ENCODE data around the gene MACF1.
"Not testable (repeated sequence)": the region's sequence is repeated elsewhere in the genome, so short reads cannot be mapped to it uniquely, and the experiment has no call there.

MACF1 gene, protein sequence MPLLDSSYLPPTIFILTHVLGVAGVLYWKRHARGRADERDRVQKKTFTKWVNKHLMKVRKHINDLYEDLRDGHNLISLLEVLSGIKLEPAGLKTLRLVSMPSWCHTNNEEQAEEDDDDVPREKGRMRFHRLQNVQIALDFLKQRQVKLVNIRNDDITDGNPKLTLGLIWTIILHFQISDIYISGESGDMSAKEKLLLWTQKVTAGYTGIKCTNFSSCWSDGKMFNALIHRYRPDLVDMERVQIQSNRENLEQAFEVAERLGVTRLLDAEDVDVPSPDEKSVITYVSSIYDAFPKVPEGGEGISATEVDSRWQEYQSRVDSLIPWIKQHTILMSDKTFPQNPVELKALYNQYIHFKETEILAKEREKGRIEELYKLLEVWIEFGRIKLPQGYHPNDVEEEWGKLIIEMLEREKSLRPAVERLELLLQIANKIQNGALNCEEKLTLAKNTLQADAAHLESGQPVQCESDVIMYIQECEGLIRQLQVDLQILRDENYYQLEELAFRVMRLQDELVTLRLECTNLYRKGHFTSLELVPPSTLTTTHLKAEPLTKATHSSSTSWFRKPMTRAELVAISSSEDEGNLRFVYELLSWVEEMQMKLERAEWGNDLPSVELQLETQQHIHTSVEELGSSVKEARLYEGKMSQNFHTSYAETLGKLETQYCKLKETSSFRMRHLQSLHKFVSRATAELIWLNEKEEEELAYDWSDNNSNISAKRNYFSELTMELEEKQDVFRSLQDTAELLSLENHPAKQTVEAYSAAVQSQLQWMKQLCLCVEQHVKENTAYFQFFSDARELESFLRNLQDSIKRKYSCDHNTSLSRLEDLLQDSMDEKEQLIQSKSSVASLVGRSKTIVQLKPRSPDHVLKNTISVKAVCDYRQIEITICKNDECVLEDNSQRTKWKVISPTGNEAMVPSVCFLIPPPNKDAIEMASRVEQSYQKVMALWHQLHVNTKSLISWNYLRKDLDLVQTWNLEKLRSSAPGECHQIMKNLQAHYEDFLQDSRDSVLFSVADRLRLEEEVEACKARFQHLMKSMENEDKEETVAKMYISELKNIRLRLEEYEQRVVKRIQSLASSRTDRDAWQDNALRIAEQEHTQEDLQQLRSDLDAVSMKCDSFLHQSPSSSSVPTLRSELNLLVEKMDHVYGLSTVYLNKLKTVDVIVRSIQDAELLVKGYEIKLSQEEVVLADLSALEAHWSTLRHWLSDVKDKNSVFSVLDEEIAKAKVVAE (N-terminal part only)

DNA sequence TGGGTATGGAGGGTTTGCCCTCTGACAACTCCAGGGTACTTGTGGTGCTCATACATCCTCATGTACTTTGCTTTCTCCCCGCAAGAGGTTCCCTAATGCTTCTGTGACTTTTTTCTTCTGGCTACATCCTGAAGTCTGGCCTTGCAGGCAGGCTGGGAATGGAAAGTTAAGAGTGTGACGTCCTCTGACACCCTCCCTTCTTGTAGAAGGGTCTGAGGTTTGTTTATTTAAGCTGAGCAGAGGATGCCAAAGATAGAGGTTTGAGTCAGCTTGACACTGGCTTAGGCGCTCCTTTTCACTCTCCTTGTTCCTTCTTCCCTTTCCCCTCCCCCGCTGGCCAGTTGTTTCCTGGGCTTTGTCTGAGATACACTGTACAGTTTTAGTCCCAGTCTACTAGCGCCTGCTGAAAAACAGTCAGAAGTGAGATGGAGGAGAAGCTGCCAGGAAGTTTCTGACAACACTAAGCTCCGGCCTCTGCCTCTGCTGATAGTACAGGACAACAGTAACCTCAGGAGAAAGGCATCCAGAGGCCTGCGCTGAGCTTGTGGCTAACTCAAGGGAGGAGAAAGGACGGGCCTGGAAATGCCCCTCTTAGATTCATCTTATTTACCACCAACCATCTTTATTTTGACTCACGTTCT lies at the start of gene MACF1:
Gene MACF1 (plus strand): TSS at position 255 of the 641 bp plus-strand sequence. CDS start 328 bp downstream, at position 583.
- peak; percentile 92 for DNase-seq

DNA sequence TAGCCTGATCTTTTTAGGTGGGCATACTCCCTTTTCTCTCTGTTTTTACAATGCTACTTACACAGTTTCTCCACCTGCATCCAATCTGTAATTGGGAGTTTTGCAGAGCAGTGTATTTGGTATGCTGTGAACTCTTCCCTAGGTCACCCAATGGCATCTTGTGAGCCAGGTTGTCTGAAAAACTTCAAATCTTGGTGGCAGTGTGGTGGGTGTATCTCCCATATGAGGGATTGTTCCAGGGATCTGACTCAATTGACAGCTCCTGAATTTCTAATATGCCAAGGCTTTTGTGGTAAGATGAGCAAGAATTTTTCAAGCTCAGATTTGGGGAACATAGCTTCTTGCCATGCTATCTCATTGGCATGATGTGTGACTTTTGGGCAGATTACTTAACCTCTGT lies 47.2 kb upstream of the MACF1 start:
- DNase-seq = no peak

DNA sequence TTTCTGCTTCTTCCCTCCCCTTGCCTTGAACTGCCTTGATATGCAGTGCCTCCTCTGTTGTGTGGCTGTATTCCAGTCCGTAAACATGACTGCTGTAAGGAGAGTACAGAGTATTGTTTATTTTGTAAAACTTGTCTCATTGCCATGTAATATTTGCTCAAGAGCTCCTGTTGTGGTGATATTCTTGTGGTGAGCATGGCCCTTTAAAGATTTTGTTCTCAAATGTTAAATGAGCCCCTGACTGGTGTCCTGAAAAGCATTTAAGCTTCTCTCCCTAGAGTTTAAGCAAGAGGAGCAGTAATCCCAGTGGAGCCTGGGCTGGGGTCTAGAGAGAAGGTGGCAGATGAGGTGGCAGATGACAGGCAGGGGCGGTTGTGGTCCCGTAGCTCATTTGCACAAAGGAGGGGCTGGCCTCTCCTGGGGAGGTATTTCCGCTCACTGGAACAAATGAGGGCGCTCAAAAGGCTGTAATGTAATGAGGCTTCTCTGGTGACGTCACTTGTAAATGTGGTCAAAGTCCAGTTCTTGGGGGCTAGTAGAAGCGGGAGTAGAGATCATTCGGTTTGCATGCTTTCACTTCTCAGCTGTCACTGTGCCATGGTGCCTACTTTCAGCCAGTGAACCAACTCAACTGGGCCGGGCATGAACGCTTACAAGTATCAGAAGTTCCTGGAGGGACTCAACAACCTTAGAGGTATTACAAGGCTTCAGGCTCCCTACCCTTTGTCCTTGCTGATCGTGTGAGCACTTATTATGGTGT lies 46.0 kb upstream of the MACF1 start:
- DNase-seq = no peak

DNA sequence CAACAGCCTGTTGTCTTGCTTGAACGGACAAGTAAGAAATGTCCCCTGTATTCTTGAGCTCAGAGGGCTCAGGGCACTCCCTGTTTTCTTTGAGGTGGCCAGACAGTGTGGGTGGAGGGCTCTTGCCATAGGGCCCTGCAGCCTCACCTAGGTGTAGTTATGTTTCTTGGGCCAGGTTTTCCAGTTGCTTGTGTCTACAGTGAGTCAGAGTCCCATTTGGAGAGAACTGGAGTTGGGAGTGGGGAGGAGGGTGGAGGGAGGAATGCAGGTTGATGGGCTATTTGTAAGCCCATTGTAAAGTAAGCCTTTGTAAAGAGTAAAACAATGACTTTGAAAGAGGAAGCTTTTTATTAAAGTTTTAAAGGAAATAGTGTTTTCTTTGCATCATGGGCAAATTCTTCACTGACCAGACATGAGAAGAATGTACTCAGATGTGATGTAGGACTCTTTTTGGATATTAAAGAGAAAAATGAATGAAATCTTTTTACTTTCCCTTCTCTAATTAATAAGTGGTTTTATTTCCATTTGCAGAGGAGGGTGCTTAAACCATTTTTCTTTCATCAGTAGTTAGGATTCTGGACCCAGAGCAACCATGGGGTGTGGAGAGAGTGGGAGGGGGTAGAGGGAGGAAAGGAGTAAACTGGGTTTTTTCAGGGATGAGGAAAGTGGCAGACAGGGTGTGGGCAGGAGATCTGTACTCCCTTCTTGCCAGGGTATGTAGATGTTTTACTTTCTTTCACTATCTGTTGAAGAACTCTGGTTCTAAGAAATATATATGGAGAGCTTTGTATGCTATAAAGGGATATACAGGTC lies 45.1 kb upstream of the MACF1 start:
- DNase-seq = peak; percentile 60

DNA sequence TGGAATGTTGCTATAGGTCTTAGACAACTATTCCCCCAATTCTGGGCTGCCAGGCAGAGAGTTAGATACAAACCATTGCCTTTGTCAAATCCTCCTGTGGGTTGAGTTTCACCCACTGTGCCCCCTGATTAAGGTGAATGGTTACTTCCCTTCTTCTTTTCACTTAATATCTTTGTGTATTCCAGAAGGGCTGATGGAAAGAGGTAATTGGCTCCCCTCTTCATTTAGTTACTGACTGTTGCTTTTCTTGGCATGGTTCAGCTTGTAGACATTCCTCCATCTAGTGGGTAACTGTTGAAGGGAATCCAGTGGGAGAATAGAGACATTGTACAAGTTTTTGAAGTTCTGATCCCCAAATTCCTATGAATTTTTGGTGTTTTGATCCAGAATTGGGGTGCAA lies 43.8 kb upstream of the MACF1 start:
- DNase-seq = no peak

DNA sequence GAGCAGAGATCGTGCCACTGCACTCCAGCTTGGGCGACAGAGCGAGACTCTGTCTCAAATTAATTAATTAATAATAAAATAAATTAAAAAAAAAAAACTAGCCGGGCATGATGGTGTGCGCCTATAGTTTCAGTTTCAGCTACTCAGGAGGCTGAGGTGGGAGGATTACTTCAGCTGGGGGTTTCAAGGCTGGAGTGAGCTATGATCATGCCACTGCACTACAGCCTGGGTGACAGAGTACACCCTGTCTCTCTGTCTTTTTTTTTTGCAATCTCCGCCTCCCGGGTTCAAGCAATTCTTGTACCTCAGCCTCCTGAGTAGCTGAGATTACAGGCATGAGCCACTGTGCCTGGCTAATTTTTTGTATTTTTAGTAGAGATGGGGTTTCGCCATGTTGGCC lies 42.7 kb upstream of the MACF1 start:
- DNase-seq = not testable (repeated sequence)

DNA sequence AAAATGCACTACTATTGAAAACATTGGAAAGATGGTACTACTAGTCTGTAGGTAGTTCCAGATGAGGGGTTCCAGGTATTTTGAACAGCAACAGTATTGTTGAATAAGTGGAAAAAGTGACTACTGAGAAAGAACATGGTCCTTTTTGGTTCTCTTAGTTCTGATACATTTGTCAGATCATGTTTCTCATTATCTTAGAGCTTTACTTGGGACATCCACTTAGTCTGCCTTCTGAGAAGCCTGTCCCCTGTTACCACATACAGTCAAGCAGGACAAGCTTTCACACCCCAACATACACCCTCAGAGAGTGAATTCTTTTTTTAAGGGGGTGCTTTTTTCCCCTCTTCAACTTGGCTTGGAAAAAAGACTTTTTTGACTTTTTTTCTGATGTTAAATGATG lies 41.0 kb upstream of the MACF1 start:
- DNase-seq = no peak

DNA sequence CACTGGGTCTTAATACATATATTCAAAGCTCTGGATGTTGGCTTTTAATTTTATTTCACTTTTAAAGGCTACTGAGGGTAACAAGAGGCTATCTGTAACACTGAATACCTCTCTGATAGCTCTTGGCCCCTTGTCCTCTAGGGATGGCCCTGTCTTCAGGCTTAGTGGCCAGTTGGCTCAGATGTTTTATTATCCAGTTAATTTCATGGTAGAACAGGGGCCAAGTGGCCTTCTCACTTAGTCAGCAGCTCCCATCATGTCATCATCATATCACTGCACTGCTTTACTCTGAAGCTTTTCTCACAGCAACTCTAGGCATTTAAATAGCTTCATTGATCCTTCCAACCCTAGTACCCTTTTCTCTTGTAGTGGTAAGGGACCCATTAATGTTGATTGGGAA lies 40.2 kb upstream of the MACF1 start:
- DNase-seq = no peak

DNA sequence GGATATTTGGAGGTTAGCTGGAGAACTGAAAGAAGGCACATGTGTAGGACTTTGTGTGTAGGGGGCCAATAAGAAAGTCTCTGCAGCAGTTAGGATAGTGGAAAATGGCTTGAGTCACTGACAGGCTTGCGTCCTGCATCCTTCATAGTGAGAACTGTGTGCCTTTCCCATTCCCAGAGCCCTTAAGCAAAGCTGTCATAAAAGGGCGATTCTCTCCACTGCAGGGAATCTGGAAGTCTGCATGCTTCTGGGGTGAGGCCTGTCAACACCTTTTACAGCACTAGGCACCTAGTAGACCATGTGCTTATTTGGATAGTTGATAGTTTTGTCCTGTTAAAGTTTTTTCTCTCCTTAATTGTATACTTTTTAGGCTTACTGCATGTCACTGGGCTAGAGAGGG lies 39.4 kb upstream of the MACF1 start:
- DNase-seq = peak; percentile 22

DNA sequence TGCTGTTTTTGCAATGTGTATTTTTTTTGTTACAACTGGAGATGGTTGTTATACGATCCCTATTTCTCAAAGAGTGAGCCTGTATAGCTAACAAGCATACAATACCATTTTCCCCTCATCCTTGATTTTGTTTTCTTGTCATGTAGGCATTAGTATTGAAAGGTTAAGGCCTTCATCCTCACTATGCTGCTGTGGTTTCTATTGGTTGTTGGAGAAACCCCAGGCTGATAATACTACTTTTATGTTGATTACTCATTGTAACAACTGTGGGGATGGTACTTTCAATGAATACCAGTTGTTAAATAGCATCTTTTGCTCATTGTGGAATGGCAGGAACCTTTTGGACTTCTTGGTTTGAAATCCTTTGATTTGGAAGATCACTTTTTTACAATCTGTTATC lies 39.0 kb upstream of the MACF1 start:
- DNase-seq = no peak

DNA sequence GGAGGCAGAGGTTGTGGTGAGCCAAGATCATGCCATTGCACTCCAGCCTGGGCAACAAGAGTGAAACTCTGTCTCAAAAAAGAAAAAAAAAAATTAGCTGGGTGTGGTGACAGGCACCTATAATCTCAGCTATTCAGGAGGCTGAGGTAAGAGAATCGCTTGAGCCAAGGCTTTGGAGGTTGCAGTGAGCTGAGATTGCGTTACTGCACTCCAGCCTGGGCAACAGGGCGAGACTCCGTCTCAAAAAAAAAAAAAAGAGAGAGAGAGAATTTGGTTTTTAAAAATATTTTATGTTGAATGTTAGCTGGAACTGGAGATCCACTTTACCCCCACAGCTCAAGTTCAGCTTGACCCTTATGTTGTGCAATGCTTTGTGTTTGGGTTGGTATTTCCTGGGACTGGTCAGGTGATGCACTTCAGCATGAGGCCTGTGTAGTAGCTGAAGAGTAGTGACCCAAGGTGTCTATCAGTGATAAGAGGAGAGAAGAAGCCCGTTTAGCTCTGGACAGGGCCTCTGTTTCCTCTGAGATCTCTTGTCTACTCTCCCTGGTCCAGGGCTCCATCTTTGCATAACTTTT lies 36.8 kb upstream of the MACF1 start:
- peak; percentile 92 for DNase-seq

DNA sequence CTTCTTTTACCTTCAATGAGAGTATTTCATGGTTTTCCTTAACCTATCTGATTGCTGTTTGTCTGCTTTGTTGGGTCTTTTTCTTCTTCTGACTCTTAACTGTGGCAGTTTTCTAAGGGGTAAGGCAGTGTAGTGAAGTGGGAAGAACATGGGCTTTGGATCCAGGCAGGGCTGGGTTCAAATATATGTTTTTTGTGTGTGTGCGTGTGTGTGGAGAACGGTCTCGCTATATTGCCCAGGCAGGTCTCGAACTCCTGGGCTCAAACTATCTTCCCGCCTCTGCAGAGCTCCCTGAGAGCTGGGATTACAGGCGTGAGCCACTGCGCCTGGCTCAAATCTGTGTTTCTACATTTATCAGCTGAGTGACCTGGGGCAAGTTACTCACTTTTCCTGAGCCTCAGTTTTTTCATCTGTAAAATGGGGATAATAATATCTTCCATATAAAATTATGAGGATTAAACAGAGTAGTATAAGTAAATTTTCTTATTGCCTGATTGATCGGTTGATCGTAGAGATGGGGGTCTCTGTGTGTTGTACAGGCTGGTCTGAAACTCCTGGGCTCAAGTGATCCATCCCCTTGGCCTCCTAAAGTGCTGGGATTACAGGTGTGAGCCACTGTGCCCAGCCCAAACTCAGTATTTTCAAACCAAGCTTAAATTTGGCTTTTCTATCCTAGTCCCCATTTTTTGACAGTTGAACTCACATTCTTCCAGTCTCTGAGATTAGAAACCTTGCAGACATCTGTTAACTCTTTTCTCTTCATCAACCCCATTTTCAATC lies 36.0 kb upstream of the MACF1 start:
- DNase-seq = no peak

DNA sequence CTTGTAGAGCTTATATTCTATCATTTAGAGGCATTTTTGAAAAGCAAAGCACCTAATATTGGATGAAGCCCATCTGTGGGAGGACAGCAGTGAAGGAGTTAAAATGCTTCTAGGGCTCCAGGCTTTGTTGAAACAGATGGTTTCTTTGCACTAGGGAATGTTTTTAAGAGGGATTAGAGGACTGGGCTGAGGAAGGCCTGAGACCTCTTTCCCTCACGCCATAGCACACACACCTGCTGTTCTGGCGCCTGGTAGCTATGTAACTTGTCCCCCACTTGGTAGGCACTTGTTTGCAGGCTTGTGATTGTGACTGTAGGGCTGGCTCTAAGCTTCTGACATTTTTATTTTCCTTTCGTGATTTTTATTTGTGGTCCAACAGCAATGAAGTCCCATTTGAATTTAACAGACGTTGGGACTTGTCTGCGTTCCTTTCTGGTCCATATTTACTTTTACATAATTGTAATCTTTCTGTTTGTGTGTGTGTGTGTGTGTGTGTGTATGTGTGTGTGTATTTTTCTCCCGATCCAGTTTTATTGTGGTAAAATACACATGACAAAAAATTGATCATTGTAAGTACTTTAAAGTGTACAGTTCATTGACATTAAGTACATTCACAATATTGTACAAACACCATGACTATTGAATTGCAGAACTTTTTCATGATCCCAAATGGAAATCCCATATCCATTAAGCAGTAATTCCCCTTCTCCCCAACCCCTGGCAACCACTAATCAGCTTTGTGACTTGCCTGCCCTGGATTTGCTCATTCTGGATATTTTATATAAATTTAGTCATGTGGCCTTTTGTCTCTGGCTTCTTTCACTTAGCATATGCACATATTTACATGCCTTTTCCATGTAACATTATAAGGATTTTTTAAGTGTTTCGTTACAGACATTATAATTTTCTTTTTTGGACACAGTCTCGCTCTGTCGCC lies 33.5 kb upstream of the MACF1 start:
- DNase-seq = no peak

DNA sequence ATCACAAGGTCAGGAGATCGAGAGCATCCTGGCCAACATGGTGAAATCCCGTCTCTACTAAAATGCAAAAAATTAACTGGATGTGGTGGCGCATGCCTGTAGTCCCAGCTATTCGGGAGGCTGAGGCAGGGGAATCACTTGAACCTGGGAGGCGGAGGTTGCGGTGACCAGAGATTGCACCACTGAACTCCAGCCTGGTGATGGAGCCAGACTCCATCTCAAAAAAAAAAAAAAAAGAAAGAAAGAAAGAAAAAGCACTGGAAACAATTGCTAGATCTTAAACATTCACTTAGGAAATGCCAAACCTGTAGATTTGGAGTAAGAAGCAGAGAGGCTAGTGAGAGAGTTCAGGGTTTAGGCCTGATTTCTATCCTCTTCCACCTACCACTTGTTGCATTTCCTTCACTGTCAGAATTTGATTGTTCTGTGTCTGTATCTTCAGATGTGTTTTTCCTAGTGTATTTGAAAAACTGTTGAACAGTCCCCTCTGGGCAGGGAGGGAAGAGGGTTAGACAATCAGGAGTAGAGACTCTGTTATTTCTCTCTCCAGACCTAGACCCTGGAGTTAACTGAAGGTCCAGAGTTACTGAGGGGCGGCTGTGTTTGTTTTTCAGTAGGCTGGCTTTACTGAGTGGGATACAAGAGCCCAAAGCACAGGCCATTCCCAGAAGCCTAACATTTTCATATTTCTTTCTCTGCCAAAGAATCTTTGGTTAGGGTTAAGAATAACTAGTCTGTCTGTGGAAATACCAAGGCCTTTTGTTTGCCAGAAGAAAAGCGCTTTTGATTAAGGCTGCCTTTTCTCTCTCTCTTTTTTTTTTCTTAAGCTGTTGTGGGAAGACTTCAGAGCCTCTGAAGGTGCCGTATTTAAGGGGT lies 31.1 kb upstream of the MACF1 start:
- DNase-seq = no peak

DNA sequence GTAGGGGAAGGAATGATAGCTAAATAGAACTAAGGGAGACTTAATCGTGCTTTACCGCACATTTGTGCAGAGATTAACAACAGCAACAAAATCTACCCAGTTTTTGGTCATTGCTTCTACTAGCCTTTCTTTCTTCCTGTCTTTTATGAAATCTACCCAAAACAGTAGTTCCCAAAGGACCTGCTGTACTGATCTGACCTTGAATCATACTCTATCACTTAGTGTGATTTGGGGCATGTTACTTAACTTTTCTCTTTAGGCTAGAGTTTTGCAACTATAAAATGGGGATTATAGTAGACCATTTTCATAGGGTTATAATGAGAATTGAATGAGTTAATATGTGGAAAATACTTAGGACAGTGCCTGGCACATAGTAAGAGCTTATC lies 30.5 kb upstream of the MACF1 start:
- no peak for DNase-seq

DNA sequence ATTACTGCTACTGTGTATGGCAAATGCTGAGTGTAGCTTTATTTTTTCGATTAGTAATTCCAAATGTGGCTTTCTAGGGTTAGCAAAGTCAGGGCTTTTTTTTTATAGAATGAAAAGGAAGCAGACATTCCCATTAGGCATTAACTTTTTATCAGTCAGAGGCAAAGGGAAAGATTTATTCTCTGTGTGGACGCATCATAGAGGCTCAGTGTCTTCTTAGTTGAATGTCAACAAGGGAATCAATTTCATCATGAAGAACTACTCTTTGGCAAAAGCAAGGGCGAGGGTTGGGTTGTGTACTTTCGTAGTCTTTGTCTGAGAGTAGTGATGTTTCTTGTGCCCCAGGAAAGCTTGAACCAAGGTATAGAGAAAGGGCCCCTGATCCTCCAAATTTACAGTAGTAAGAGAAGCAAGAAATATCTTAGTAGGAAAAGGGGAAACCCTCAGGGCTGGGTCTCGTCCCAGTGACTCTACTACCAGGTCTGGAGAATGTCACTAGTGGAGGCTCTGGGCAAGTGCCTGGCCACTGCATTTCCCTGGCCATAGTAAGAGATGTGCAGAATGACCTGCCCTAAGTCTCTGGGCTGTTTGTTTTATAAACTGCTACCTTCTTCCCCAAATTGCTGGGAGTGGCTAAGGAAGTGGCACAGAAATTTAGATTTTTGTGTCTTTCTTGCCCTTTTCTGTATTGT lies 30.0 kb upstream of the MACF1 start:
- no peak for DNase-seq

DNA sequence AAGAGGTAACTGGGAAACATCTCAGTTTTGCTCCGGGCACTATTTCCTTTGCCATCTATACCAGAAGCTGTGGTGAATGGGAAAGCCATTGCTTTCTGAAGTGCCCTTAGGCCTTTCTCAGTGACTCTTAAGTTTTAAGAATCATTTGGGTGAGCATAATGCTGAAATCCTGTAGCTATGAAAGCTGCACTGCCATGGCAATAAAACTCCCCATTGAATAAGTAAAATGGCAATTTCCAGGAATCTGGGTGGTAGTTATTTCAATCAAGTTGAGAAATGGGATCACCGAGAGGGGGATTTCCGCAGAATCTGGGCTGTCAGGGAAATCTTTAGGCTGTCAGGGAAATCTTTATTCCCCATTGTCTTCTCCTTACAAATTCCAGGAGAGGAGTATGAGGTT lies 26.8 kb upstream of the MACF1 start:
- no peak for DNase-seq
